Large intestine (tissue), 3 donors: ENCODE measurements around the gene PYGO1. TPM values are rescaled to one million over a fixed set of nuclear protein-coding genes. Genes with fewer than 3 reads are reported as not detected.
A peak's percentile ranks its signal among the peaks of the same experiment; 100 is the strongest.
"Not testable (repeated sequence)": the region's sequence is repeated elsewhere in the genome, so short reads cannot be mapped to it uniquely, and the experiment has no call there.

Experiments
- DNase-seq, 2 donors: peaks; one replicate each; pipeline versions ENCODE4 v3.0.0 to v3.0.0-alpha.2; 2013
- H3K27ac ChIP-seq: one replicate; pipeline ENCODE4 v1.5.1; 2013; ENCODE audit warnings: low read length
- H3K27me3 ChIP-seq: 2 replicates; pipeline ENCODE4 v1.6.1; 2013; ENCODE audit warnings: low read length; ENCODE audit not compliant: control insufficient read depth, insufficient read depth
- H3K36me3 ChIP-seq: 2 replicates; pipeline ENCODE4 v1.6.1; 2013; ENCODE audit warnings: low read length; ENCODE audit not compliant: control insufficient read depth, insufficient read depth
- H3K4me1 ChIP-seq: one replicate; pipeline ENCODE4 v1.6.1; 2013; ENCODE audit warnings: low read length; ENCODE audit not compliant: control insufficient read depth, insufficient read depth
- H3K4me3 ChIP-seq: one replicate; pipeline ENCODE4 v1.5.1; 2013; ENCODE audit warnings: low read length
- H3K9me3 ChIP-seq: one replicate; pipeline ENCODE4 v1.6.1; 2013; ENCODE audit warnings: mild to moderate bottlenecking, low read depth, low read length, moderate library complexity; ENCODE audit not compliant: control insufficient read depth
- WGBS: methylation state at CpG from one replicate; pipeline ENCODE4 v1.1.5; 2013; ENCODE audit warnings: low lambda C conversion rate; ENCODE audit not compliant: insufficient coverage; 5-methylcytosine and 5-hydroxymethylcytosine counted together
- polyA plus RNA-seq: library from polyadenylated mRNA; unstranded; fragments of 120-200 nt; gene quantifications from one replicate; pipeline ENCODE4 v1.2.1, GENCODE V29; 2013

The PYGO1 gene
- polyA plus RNA-seq, 1 donor: 5.0 TPM

DNA sequence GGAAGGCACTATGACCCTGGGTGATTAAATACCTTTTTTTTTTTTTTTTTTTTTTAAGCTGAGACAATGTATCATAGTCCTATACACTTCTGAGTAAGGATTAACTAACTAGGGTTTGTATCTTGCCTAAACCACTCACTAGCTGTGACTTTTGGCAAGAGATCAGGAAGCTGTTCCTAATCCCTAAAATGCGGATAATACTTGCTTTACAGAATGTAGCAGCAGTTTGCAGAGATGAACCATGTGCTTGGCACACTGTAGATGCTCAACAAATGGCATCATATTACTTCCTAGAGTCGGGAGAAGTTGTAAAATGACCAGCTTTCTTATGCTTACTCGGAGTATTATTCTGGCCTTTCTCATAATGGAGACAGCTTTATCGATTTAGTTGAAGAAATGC is 25.6 kb upstream of the PYGO1 start:
- Histone ChIP-seq H3K27ac (no peak overlapping the region), H3K4me3 (no peak overlapping the region), H3K4me1 (no peaks in the 10 kb centered on the region), H3K9me3 (no peaks in the 10 kb centered on the region), H3K27me3 (no peaks in the 10 kb centered on the region), H3K36me3 (no peaks in the 10 kb centered on the region)
- WGBS: no CpG with 5 or more reads among the region's 4 CpGs
- no peak for DNase-seq

DNA sequence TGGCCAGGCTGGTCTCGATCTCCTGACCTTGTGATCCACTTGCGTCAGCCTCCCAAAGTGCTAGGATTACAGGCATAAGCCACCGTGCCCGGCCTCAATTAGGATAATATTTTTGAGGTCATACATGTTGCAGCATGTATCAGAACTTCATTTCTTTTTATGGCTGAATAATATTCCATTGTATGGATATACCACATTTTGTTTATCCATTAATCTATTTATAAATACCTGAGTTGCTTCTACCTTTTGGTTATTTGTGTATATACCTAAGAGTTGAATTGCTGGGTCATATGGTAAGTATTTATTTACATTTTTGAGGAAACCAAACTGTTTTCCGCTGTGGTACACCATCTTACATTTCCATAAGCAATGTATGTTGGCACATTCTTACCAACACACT is 18.1 kb upstream of the PYGO1 start:
- H3K27ac ChIP-seq: no peak overlapping the region
- WGBS: 100% methylated on average over 1 of the region's 5 CpGs

DNA sequence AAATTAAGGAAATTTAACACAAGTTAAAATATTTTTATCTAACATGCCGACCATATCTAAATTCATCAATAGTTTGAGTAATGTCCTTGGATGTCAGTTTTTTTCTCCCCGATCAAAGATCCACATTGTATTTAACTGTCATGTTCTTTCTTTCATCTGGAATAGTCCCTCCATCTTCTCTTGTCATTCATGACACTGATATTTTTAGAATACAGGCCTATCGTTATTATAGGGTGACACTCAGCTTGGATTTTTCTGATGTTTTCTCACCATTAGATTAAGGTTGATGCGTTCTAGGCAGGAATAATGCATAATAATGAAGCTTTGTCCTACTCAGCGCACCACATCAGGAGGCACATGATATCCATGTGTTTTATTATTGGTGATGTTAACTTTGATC is 13.2 kb upstream of the PYGO1 start:
- Histone ChIP-seq H3K27me3 (no peaks in the 10 kb centered on the region), H3K9me3 (no peaks in the 10 kb centered on the region), H3K4me3 (no peak overlapping the region), H3K4me1 (no peaks in the 10 kb centered on the region), H3K36me3 (no peaks in the 10 kb centered on the region), H3K27ac (no peak overlapping the region)
- 96% methylated on average over 4 of the region's 5 CpGs for WGBS
- no peak for DNase-seq

More for the DNA sequence above, 18.1 kb upstream of the PYGO1 start:
- DNase-seq: no peak
- H3K4me1 ChIP-seq: no peaks in the 10 kb centered on the region
- no peaks in the 10 kb centered on the region for H3K9me3 ChIP-seq
- H3K27me3 ChIP-seq: no peaks in the 10 kb centered on the region
- H3K4me3 ChIP-seq: no peak overlapping the region
- no peaks in the 10 kb centered on the region for H3K36me3 ChIP-seq

DNA sequence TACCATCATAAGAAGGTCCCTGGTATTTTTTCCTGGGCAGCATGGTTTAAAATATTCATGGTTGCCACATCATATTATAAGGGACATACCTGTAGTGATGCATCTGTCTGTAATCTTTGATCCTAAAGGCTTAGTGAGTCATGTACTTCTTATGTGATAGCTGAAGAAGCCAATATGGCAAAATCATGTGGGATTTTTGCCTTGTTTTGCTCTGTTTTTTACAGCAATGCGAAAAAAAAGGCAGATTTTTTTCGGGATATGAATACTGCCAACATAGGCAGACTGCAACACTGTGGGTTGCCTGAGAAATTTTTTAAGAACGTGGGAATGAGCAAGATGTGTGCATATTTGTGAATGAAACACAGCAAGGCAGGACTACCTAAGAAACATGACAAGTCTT is 11.3 kb upstream of the PYGO1 start:
- DNase-seq: no peak
- Histone ChIP-seq H3K27me3 (no peaks in the 10 kb centered on the region), H3K9me3 (no peaks in the 10 kb centered on the region), H3K27ac (no peak overlapping the region), H3K4me1 (no peaks in the 10 kb centered on the region), H3K36me3 (no peaks in the 10 kb centered on the region), H3K4me3 (no peak overlapping the region)
- 80% methylated on average over 1 of the region's 3 CpGs for WGBS

DNA sequence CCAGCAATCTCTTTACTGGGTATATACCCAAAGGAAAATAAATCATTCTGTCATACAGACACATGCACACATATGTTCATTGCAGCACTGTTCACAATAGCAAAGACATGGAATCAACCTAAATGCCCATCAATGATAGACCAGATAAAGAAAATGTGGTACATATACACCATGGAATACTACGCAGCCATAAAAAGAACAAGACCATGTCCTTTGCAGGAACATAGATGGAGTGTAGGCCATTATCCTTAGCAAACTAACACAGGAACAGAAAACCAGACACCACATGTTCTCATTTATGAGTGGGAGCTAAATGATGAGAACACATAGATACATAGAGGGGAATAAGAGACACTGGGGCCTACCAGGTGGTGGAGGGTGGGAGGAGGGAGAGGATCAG is 4.9 kb upstream of the PYGO1 start:
- not testable (repeated sequence) for H3K27ac ChIP-seq, H3K27me3 ChIP-seq, H3K36me3 ChIP-seq, DNase-seq, H3K9me3 ChIP-seq, H3K4me1 ChIP-seq, H3K4me3 ChIP-seq
- no CpG with 5 or more reads among the region's 1 CpG for WGBS

DNA sequence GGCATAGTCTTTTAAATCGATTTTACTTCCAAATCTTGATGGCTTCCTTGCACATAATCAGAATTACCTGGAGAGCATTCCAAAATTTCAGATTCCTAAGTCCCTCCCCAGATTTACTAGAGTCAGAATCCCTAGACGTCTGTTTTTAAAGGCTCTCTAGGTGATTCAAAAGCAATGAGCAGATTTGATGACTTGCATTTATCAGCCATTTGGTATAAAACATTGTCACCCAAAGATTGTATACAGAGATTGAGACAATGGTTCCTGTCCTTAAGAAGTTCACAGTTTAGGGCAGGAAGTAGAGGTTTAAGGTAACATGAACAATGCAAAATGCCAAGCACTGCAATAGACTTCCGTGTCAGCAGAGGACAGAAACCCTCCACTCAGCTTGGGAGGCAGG is 2.6 kb upstream of the PYGO1 start:
- Histone ChIP-seq H3K9me3 (peaks cover 6% of the 10 kb centered on the region), H3K4me3 (no peak overlapping the region), H3K4me1 (no peaks in the 10 kb centered on the region), H3K27ac (no peak overlapping the region), H3K36me3 (no peaks in the 10 kb centered on the region), H3K27me3 (peaks cover 12% of the 10 kb centered on the region)
- no peak for DNase-seq
- WGBS: 86% methylated on average over 1 of the region's 3 CpGs

DNA sequence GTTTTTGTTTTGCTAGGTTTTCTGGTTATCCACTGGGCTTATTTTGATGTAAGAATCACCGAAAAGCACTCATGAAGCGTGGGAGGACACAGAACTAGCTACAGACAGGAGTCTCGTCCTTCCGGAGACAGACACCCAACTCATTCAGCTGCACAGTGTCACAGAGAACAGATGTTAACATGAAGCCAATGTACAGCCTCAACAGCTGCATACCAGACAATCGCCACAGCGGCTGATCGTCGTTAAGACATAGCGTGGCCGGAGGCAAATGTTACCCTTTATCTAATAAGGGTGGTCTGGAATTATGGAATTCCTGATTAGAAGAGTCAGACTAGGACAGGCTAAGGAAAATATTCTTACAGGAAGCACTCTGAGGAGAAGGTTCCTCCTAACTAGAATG is 1.1 kb upstream of the PYGO1 start:
- Histone ChIP-seq H3K9me3 (peaks cover 6% of the 10 kb centered on the region), H3K27me3 (peaks cover 12% of the 10 kb centered on the region), H3K36me3 (no peaks in the 10 kb centered on the region), H3K27ac (no peak overlapping the region), H3K4me1 (no peaks in the 10 kb centered on the region), H3K4me3 (peak overlapping the region; percentile 43)
- peak in 1 of 2 donors; percentile 14 for DNase-seq
- no CpG with 5 or more reads among the region's 10 CpGs for WGBS

DNA sequence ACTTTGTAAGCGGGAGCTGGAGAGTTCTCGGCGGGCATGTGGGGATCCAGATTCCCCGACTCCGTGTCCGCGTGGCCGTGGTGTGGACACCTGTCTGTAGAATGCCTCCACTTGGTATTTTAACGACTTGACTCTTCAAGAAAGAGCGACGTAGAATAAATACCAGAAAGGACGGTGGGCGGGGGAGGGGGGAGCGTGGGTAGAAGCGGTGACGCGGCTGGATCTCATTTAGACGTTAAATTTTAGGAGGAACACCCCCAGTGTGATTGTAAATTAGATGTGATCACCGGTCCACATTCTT is 620 bp upstream of the PYGO1 start:
- DNase-seq: no peak
- H3K27ac ChIP-seq: peak overlapping the region; percentile 67
- H3K4me3 ChIP-seq: peak overlapping the region; percentile 43
- peaks cover 6% of the 10 kb centered on the region for H3K9me3 ChIP-seq
- no CpG with 5 or more reads among the region's 19 CpGs for WGBS
- peaks cover 12% of the 10 kb centered on the region for H3K27me3 ChIP-seq
- no peaks in the 10 kb centered on the region for H3K36me3 ChIP-seq
- H3K4me1 ChIP-seq: no peaks in the 10 kb centered on the region

DNA sequence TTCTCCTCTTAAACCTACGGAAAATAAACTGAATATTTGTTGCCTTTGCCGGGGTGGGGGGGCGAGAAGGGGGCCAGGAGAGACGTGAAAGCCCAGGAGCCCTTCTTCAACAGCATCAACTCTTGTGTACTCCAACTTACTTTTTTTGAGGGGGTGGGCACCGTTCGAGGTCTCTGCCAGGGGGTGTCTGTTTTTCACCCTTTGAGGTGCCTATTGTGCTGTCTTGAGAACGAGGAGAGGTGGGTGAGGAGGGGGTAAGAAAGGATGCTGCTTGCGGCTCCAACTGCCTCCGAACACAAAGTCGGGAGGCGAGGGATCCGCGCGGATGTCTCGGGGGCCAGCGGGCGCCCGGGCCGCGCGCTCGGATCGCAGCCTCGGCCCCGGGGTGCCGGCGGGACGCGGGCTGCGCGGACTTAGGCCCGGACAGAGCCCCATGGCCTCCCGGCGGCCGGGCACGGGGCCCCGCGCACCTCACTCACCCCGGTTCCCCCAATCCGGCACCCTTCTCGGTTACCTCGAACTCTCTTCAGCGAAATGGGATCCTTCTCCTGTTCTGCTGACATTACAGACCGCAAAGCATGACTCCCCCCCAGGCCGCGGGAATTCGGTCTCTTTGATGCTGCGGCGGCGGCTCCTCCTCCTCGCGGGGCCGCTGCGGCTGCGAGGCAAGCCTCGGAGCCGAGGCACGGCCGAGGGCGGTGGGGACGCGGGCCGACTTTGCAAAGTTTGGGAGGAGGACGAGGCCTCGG is 650 bp downstream of the PYGO1 start:
- H3K36me3 ChIP-seq: no peaks in the 10 kb centered on the region
- peaks cover 12% of the 10 kb centered on the region for H3K27me3 ChIP-seq
- peaks cover 6% of the 10 kb centered on the region for H3K9me3 ChIP-seq
- H3K4me3 ChIP-seq: peak overlapping the region; percentile 54
- peak; percentile 15 to 73 for DNase-seq
- H3K4me1 ChIP-seq: no peaks in the 10 kb centered on the region
- no CpG with 5 or more reads among the region's 65 CpGs for WGBS
- peak overlapping the region; percentile 41 for H3K27ac ChIP-seq

DNA sequence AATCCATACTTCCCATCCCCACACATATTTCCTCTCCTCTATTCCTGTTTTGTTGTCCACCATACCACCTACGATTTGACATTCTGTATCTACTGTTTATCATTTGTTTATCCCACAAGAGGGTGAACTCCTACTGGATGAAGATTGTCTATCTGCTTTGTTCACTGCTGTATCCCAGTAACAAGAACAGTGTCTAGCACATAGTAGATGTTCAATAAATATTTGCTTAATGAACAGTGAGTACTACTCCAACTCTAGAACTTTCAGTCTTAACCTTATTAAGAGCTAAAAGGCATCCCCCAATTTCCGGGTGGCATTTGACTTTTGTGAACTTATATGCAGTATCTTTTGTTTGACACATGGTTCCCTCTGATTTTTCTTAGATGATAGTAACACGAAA is 1.3 kb downstream of the PYGO1 start:
- DNase-seq: no peak
- WGBS: 60% methylated on average over 2 of the region's 3 CpGs
- no peaks in the 10 kb centered on the region for H3K36me3 ChIP-seq
- peaks cover 12% of the 10 kb centered on the region for H3K27me3 ChIP-seq
- H3K27ac ChIP-seq: no peak overlapping the region
- H3K9me3 ChIP-seq: peaks cover 6% of the 10 kb centered on the region
- peak overlapping the region; percentile 54 for H3K4me3 ChIP-seq
- H3K4me1 ChIP-seq: no peaks in the 10 kb centered on the region

DNA sequence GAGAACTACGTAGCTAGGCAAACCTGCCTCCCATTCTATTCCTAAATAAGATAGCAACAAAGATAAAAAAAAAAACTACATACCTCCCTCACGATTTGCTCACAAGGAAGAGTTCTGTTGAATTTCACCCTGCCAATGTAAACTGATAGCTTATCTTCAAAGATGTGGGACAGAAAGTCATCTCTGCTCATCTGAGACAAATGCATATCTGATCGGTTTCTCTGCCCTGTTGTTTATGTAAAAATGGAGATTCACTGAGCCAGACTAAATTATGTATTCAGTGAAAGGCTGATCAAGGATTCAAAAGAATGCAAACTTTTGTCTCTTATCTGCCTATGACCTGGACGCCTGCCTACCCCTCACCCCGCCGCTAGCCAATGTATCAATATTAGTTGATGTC is 11.2 kb downstream of the PYGO1 start:
- no peak for DNase-seq
- 67% methylated on average over 1 of the region's 6 CpGs for WGBS
- no peaks in the 10 kb centered on the region for H3K27me3 ChIP-seq
- no peaks in the 10 kb centered on the region for H3K9me3 ChIP-seq
- no peaks in the 10 kb centered on the region for H3K4me1 ChIP-seq
- no peak overlapping the region for H3K4me3 ChIP-seq
- H3K36me3 ChIP-seq: no peaks in the 10 kb centered on the region
- H3K27ac ChIP-seq: no peak overlapping the region
